KBM-7 (cell line): ENCODE results near the gene ABCD3.

ENCODE experiments used
- DNase-seq: peaks from one replicate; pipeline ENCODE4 v3.0.0-alpha.2; 2015
- in situ Hi-C: fragments of 300-500 bp; cut with MboI; formaldehyde crosslinking; loops from 2 replicates; pipeline ENCODE4 v1.14.3; 2020; ENCODE audit warnings: low sequenced_read_pairs, low pct_unique_long_range_greater_than_20kb, mixed read lengths

Gene ABCD3

DNA sequence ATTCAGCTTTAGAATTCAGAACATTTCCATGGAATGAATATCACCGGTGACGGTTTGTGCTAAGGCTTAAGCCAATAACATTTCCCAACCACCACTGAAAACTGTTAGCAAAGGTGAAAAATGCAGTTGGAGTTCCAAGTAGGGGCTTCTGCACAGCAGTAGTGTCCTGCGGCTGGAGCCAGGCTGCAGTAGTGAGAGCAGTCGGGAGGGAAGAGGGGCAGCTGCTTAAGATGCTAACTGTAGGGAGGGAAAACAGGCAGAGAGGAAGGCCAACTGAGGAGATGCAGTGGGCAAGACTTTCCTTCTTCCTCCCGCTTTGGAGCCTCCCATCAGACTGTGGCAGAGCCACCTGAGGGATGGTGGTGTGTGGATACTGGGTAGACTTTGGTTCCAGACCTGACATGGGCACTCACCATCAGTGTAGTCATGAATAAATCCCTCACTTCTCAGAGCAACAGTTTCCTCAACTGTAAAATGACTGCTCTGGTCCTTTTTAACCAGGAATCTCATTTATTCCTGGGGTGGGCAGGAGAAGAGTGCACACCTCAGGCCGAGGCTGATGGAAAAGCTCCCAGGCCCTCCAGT, 120.1 kb downstream of the ABCD3 start:
- in situ Hi-C loops, result no loop called here
- DNase-seq, result no peak

DNA sequence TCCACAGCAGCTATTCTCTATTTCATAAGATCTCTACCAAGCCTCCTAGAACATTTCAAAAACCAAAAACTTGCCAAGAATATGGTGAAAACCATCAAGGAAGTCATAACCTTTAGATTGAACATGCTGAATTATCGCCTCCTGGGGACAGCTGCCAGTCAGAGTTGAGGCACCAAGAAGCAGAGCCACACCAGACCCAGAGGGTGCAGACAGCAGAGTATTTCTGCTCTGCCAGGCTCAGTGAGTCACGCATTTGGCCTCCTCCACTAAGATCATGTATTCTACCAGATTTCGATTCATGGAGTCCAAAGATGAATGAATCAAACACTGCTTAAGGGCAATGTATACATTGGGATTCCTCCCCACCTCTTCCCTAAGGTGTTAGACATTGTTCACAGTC, 121.3 kb downstream of the ABCD3 start:
- DNase-seq, result no peak
- in situ Hi-C loops, result no loop called here

DNA sequence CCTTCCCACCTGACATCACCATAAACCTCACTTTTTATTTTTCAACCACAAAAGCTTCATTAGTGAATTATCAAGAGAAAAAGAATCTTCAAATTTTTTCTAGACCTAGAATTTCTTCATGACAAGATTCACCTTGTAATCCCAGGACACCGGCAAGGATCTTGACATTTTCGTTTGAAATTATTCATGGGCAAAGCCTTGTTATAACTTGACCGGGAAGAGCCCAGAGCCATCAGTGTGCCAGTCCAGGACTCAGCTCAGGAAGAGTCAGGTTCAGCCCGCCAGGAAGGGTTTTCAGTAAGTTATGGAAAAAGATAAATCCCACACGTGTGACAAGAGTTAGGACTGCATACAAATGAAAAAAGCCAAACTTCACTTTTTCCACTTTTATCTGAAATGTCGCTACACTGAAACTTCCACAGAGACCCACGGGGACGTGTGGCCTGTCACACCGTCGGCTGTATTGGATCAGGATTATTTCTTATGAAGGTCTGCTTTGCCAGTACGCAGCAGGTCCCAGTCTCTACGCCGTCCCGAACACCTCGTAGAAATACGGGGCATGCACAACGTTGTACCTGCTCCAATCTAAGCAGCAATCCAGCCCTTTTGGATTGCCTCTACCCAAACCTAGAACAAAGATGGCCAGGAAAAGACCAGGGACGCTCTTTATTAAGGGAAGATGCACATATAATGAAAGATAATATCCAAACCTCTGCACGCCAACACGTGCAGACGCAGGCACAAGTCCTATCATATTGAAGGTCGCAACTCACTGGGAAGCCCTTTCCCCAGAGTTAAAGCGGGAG, 122.5 kb downstream of the ABCD3 start:
- in situ Hi-C loops, result no loop called here
- DNase-seq, result no peak

DNA sequence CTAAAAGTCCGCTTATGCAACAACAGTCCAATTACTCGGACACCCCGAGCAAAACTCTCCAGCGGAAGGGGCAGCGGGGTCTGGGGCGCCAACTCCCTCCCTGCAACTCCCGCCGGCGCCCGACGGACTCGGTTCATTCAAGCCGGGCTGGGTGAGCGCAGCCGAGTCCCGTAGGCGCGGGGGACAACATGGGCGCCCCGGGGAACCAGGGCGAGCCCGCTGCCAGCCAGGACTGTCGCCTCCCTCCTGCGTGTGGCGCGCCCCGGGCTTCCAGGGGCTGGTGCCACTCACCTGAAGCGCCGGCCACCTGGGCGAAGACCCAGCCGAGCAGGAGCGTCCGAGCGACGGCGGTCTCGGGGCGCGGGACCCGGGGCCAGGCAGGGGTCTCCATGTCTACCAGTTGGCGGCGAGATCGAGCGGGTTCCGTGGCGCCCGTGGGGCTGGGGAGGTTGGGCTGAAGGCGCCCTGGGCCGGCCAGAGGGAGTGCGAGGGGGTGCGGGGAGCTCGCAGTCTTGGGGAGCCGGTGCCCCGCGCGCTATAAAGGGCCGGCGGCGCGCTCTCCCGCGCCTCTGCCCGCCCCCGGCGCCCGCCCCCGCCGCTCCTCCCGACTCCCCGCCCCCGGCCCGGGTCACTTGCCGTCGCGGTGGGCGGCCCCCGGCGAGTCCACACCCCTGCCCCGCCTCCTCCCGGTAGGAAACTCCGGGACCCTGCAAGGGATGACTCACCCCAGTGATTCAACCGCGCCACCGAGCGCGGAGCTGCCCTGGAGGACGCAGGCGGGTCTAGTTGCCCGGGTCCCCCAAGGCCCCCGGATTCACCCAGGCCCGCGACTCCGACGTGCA, 123.3 kb downstream of the ABCD3 start, which contains the start of gene F3:
TSS of gene F3 (minus strand) at position 514 of the 842 bp plus-strand sequence. CDS start at position 391, 123 bp downstream.
- in situ Hi-C loops, result no loop called here
- DNase-seq, result peak; percentile 73

DNA sequence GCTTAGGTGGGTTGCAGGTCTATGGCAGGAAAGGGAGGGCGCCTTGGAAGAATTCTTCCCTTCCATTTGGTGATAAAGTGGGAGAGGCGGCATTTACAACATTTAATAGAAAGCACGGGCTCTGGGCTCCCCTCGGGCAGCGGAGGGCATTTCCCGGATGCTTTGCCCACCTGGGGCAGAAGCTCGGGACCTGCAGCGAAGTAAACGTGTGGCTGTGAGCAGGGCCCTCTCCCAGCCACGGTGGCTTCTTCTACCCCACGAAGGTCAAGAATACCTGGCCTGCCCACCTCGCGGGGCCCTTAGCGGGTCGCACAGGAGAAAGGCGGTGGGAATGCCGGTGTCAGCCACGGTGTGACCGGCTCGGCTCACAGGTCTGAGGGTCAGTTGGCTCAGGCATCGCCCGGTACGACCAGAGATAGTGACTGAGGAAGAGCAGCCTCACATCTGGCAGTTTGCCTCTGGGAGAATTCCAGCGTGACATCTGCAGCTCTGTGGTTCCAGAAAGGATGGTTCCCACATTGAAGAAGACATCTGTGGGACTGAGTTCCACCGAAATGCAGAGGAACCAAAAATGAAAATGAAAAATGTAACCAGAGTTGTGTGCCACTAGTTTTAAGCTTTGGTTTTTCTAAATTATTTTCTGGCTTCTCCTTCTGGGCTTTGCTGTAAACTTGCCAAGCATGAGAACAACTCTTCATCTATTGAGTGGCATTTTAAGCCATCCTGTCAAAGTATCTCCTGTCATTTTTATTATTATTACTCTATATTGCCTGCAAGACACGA, 124.1 kb downstream of the ABCD3 start:
- DNase-seq, result peak; percentile 21
- in situ Hi-C loops, result no loop called here

DNA sequence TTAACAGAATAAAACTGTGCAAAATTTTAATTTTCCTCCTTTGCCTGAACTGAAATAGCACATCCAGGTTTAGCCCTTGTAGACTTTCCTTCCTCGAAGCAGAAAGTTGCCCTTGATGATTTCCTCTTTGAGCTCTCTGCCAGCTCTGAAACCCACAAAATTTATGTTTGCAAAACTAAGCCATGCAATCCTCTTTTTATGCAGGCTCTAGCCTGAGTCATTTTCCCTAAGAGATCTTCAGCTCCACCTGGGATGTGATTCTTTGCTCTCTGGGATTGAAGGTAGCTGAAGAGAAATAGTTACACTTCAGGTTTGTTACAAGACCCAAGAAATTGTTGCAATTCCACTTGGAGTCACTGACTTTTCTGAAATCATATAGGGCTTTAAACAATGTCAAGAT, 124.8 kb downstream of the ABCD3 start:
- DNase-seq, result peak; percentile 27
- in situ Hi-C loops, result no loop called here

DNA sequence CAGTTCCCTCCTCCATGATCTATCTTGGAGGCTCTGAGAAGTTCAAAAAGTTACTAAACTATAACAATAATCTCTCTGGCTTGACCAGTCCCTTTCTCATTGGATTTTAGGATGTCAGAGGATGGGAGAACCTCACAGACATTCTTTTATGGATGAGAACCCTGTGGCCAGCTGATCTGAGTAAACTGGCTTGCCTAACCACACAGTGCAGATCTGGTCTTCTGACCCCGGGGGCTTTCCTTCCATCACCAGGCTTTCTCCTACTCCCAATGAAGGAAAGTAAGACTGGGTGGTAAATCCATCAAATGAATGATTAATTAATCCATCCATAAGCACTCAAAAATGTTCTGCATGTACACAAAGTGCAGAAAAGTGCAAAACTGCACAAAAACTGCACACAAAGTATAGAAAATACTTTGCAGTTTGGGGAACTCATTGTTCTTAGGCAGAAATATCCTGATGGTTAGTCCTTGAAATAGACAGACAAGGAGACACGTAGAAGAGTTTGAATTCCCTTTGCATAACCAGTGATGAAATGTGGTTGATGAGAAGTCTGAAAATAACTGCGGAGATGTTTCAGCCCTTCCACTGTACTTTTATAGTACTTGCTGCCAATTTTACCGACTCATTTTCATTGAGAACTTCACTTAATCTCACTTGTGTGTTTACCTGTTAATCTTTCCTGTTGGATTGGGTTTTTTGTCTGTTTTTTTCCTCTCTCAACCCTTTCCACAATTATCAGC, 125.9 kb downstream of the ABCD3 start:
- DNase-seq, result no peak
- in situ Hi-C loops, result no loop called here

DNA sequence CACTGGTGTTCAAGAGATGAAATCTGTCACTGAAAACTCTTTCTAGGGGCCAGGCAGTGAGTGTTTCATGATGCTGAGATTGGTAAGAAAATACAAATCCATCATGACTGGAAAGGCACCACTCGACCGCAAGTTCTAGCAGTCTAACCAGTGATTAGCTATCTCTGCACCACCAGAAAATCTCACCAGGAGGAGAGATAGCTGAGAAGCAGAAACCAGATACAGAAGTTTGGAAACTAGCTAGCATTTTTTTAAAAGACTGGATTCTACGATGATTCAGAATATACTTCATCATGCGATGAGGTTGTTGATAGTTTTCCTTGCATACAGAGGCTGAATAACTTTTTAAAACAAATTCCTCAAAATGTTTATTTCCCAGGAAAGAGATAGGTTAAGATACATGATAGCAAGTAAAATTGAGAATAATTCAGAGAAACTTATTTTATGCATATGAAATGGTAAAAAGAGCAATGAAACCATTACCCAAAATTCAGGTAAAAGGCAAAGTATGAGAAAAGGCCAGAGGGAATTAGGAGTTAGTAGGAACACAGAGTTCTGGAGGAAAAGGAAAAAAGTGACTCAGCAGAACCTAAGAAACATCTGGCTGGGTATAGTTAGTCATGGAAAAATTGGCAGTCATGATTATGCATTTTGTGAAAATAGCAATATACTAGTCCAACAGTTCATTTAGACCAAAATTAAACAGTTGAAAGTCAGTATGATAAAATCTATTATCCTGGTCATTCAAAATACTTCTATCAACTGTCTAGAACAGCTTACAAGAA, 126.7 kb downstream of the ABCD3 start:
- in situ Hi-C loops, result no loop called here
- DNase-seq, result no peak

DNA sequence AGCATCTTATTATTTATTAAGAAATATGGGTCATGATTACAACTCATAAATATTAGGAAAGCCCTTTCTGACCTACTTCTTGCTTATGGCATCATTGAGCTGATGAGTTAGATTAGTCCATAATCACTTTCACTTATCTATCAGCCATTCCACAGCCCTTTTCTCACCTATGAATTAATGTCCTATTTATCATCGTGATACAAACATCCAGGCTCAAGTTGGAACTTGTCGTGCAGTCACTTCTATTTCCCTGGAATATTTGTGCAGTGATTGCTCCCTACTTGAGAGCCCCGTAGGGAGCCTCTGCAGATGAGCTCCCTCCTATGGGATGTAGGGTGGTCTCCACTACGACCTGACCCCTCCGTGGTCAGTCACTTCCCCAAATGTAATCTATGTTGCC, 131.5 kb downstream of the ABCD3 start:
- no peak for DNase-seq
- in situ Hi-C loops, result no loop called here

DNA sequence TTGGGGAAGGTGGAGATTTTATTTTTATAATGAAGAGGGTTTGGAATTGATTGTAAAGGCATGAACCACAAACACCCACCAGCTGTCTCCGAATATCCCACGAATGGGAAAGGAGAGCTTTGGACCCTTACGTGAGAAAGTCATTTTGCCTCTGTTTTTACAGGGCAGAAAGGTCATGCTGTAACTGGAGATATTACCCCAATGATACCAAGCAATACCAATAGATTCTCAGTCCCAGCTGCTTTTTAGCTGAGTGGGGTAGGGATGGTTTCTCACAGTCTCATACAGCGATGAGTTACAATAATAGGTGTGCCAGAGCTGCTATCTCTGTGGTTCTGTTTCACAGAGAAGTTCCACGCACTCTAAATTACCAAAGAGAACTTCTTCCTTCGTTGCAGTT, 132.2 kb downstream of the ABCD3 start:
- DNase-seq, result no peak
- in situ Hi-C loops, result no loop called here

DNA sequence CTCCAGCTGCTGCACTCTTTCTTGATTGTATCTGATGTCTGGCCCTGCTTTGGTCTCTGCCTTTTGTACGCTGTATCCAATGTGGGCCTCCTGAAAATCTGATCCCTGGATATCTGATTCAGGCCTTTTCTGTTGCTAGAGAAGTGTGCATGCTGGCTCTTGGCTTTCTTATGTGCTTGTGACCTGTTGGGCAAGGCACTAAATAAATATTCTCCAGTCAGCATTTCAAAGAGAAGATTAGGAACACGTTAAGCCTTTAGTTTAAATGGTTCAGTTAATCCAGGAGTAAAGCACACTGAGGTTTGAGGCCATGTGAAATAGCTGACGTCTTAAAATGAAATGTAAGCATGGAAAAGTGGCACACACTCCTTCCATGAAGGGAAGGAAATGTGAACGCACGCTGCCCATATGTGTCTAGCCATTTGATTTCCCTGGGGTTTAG, 132.6 kb downstream of the ABCD3 start:
- DNase-seq, result no peak
- in situ Hi-C loops, result no loop called here

DNA sequence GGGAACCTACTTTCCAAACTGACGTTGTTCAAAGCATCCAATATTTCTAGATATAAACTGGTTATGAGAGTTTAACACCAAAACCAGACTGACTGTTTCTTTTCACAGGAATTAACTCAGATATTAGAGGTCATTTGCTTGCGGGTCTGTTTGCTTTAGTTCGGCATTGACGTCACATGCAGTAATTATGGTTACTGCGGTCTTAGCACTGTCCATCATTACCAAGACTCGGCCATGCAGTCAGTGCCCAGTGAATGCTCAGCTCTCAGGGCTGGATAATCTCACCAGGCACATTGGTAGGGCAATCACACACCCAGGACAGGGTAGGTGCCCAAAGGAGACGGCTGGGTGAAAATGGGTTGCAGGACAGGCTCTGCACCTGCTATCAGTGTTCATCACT, 133.3 kb downstream of the ABCD3 start:
- in situ Hi-C loops, result no loop called here
- no peak for DNase-seq

DNA sequence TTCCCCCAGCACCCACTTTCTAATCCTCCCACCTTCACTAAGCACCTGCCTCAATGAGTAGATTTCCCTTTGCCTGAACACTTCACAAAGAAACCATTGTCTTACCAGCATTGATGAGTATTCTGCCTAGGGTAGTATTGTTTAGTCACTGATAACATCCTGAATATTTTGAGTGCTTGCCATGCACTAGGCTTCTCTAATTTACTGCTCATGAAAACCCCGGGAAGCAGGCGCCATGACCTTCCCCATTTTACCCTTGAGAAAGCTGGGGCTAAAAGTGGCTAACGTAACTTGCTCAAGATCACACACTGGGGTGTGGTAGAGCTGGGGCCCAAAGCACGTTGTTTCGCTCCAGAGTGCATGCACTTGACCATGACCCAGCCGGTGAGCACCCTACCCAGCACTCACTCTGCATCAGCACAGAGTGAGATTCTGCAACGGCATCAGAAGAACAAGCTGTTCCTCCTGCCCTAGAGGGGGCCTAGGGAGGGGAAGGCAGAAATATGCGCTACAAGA, 133.9 kb downstream of the ABCD3 start:
- no peak for DNase-seq
- in situ Hi-C loops, result no loop called here

DNA sequence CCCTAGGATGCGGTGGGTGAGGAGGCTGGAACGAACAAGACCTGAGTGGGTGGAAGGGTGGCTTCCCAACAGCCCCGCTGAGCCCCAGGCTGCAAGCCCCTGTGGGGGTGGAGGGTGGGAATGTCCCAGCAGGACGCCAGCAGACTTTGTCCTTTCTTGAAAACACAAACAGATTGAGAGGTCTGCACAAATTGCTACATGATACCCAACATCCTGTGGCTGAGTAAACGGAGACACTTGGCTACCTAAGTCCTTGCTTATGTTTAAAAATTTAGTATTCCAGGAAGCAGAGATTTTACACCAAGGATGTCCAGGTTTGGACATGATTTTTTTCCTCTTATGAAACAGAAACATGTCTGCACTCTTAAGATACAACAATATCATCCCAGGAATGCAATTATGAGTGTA, 135.1 kb downstream of the ABCD3 start:
- in situ Hi-C loops, result no loop called here
- DNase-seq, result no peak

DNA sequence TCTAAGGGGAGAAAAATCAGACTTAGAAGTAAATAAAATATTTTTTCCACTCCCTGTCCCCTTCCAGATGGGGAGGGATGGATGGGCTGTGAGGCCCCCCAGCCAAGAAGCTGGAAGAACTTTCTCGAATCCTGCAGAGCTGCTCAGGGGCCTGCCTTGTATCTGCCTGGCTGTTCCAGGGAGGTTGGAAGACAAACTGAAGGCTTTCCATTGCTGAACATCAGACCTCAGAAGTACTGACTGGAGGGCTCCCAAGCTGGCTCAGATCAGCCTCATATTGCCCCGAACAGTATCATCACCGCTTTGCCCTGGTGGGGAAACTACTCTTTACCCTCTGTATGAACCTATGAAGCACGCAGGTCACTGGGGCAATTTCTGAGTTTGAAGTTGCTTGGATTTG, 135.7 kb downstream of the ABCD3 start:
- in situ Hi-C loops, result no loop called here
- no peak for DNase-seq

DNA sequence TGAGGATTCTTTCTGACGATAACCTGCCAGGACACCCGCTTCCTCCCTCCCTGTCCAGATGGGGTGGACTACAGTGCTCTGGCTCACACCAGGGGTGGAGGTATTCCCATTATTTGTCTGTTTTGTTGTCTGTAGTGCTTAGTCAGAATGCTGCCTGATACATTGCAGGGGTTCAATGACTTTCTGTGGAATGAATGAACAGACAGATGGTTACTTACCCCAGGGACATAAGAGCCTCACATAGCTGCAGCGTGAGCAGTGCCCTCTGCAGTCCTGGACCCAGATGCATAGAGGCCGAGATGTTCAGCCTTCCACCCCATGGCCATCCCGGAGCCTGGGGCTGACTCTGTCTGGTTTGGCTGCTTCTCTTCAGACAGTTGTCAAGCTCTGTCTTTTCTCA, 136.4 kb downstream of the ABCD3 start:
- DNase-seq, result no peak
- in situ Hi-C loops, result no loop called here

DNA sequence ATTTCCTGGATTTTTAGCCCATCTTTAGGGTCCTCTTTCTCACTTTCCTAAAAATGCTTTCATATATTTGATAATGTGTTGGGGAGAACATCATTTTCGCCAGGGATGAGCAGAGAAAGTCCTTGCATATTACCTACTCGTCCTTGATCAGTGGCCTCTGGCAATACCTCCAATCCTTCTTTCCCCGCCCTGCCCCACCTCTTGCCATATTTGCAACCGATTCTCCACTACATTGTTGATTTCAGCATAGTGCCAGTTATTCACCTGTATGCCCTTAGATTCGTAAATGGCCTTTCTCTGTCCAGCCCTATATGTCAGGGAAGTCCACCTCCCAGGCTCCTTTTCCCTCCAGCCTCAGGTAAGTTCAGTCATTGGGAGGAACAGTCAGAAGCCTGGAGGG, 136.9 kb downstream of the ABCD3 start:
- in situ Hi-C loops, result no loop called here
- DNase-seq, result no peak

DNA sequence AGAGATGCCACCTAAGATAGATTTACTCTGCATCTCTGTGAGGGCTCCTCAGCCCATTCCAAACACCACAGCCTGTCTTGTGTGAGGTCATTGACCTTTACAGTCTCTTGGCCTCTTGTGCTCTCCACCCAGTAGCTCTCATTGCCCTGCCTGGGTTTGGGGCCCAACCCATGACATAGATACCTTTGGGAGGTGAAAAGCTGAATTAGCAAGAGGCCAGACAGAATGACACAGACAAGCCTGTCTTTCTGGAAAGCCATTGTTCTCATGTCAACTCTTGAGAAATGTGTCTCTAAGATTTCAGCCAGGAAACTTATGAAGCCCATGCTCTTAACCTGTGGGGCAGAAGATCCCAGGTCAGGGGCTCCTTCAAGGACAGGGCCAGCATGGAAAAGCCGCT, 141.7 kb downstream of the ABCD3 start:
- in situ Hi-C loops, result no loop called here
- DNase-seq, result no peak
